Occipital lobe (tissue), 2 donors: ENCODE results near the gene ERRFI1. TPM values are rescaled to one million over a fixed set of nuclear protein-coding genes. Genes with fewer than 3 reads are reported as not detected.

Source experiments
- DNase-seq: peaks from one replicate; lab custom pipeline; 2025; lab: John Stamatoyannopoulos, UW
- total RNA-seq: library from RNA; depleted of rRNA; stranded (reverse); fragments of >200 nt; gene quantifications from one replicate; pipeline ENCODE4 v1.2.3, GENCODE V29; 2014

The ERRFI1 gene
- total RNA-seq, 1 donor from 2014 or later = 19.7 TPM

- DNase-seq = no peak
Measured at GRCh38 chr1:8043621-8044020, 17.5 kb upstream of the ERRFI1 start.

GRCh38 chr1:8042134-8042533 is 16.0 kb upstream of the ERRFI1 start:
- DNase-seq = no peak

GRCh38 chr1:8040586-8040985 is 14.5 kb upstream of the ERRFI1 start:
- peak; percentile 24 for DNase-seq

GRCh38 chr1:8039071-8039470 is 13.0 kb upstream of the ERRFI1 start:
- DNase-seq = no peak

GRCh38 chr1:8035289-8035688 is 9.2 kb upstream of the ERRFI1 start:
- DNase-seq = no peak

GRCh38 chr1:8033322-8033721 is 7.2 kb upstream of the ERRFI1 start:
- no peak for DNase-seq

GRCh38 chr1:8032366-8032910 is 6.3 kb upstream of the ERRFI1 start:
- no peak for DNase-seq

- DNase-seq = no peak
Measured at GRCh38 chr1:8031176-8031785, 5.2 kb upstream of the ERRFI1 start.

- DNase-seq = no peak
Measured at GRCh38 chr1:8028571-8028910, 2.4 kb upstream of the ERRFI1 start.

- DNase-seq = no peak
Measured at GRCh38 chr1:8027748-8028570, 1.9 kb upstream of the ERRFI1 start.

- DNase-seq = no peak
Measured at GRCh38 chr1:8026976-8027747, 1.1 kb upstream of the ERRFI1 start.

- DNase-seq = no peak
Measured at GRCh38 chr1:8025671-8026144, 401 bp downstream of the ERRFI1 start.

- no peak for DNase-seq
Measured at GRCh38 chr1:8025061-8025670, 943 bp downstream of the ERRFI1 start.

GRCh38 chr1:8024329-8024728 is 1.8 kb downstream of the ERRFI1 start:
- no peak for DNase-seq

GRCh38 chr1:8023995-8024313 is 2.2 kb downstream of the ERRFI1 start:
- DNase-seq = no peak

GRCh38 chr1:8023287-8023994 is 2.7 kb downstream of the ERRFI1 start:
- no peak for DNase-seq

- DNase-seq = no peak
Measured at GRCh38 chr1:8022395-8023286, 3.5 kb downstream of the ERRFI1 start.

GRCh38 chr1:8021676-8022266 is 4.3 kb downstream of the ERRFI1 start:
- DNase-seq = no peak

- no peak for DNase-seq
Measured at GRCh38 chr1:8020032-8020431, 6.1 kb downstream of the ERRFI1 start.

GRCh38 chr1:8019229-8019620 is 6.9 kb downstream of the ERRFI1 start:
- no peak for DNase-seq
